SJSA1 (cell line): ENCODE results near the gene NPIPA2. TPM values are rescaled to one million over a fixed set of nuclear protein-coding genes. Genes with fewer than 3 reads are reported as not detected.
"Not testable (repeated sequence)": the region's sequence is repeated elsewhere in the genome, so short reads cannot be mapped to it uniquely, and the experiment has no call there.

ENCODE experiments used
- DNase-seq, 2 experiments: peaks; one replicate each; pipeline ENCODE4 v3.0.0-alpha.2; 2015 to 2020; ENCODE audit warnings: low spot score in 2 of 2, low read depth in 1 of 2
- H3K27ac ChIP-seq: fragments of 250-450 bp; sonication (Bioruptor Pico); 2 replicates; pipeline ENCODE4 v1.5.1; 2020; ENCODE audit warnings: mild to moderate bottlenecking, moderate library complexity
- H3K27me3 ChIP-seq: fragments of 250-450 bp; sonication (Bioruptor Pico); replicated peaks from 2 replicates; pipeline ENCODE4 v1.5.1; 2020; ENCODE audit warnings: mild to moderate bottlenecking, moderate library complexity
- H3K36me3 ChIP-seq: fragments of 250-450 bp; sonication (Bioruptor Pico); 2 replicates; pipeline ENCODE4 v1.5.1; 2020; ENCODE audit warnings: mild to moderate bottlenecking
- H3K4me1 ChIP-seq: fragments of 250-450 bp; sonication (Bioruptor Pico); replicated peaks from 2 replicates; pipeline ENCODE4 v1.6.1; 2021; ENCODE audit warnings: mild to moderate bottlenecking
- H3K4me3 ChIP-seq: fragments of 250-450 bp; sonication (Bioruptor Pico); 2 replicates; pipeline ENCODE4 v1.5.1; 2020; ENCODE audit warnings: mild to moderate bottlenecking
- H3K9me3 ChIP-seq: fragments of 250-450 bp; sonication (Bioruptor Pico); replicated peaks from 2 replicates; pipeline ENCODE4 v1.5.1; 2020; ENCODE audit warnings: mild to moderate bottlenecking
- total RNA-seq: library from RNA; depleted of rRNA; stranded (reverse); fragments of >200 nt; shearing (Covaris generic); gene quantifications from 2 replicates; pipeline ENCODE4 v1.2.3, GENCODE V29; 2014; rRNA removed

Gene NPIPA2
- total RNA-seq = 0.13 TPM in 1 of 2 replicates, not detected in the other

DNA sequence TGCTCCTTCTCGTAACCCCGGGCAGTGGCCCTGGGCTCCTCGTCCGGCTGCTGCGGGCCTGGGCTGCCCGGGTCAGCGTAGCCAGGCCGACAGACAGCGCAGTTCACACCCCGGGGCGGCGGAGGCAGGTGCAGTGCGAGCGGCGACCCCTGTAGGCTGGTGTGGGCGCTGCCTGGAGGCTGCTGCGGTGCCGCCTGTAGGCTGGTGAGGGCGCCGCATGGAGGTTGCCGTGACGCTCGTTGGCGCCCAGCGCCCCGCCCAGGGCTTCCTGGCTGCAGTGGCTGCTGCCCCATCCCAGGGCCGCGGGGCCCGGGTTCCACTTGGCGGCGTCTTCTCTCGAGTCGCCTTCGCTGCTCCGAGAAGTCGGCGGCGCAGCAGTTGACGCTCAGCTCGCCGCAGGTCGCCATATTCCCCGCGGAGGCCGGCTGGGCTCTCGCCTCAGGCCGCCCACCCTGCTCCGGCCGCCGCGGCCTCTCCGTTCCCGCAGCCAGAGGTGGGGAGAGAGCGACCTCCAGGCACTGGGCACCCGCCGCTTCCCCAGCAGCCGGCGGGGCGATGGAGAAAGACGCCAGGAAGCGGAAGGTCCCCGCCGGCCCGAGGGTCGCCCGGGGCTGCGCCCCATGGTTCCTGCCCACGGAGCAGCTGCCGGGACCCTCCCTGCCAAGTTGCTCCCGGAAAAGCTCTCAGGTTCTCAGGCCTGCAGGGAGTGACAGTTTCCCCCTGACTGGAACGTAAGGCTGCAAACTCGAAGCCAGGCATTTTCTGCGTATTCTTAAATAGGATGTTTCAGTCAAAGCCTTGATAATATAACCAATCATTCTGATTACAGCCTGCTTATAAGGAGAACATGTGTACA, at the start of gene NPIPA2:
NPIPA2 (plus strand) TSS at position 261 of the 856 bp plus-strand sequence. CDS start 5,533 bp downstream, outside the sequence.
- not testable (repeated sequence) for H3K4me1 ChIP-seq, H3K9me3 ChIP-seq, H3K27me3 ChIP-seq, H3K4me3 ChIP-seq, DNase-seq, H3K27ac ChIP-seq, H3K36me3 ChIP-seq

DNA sequence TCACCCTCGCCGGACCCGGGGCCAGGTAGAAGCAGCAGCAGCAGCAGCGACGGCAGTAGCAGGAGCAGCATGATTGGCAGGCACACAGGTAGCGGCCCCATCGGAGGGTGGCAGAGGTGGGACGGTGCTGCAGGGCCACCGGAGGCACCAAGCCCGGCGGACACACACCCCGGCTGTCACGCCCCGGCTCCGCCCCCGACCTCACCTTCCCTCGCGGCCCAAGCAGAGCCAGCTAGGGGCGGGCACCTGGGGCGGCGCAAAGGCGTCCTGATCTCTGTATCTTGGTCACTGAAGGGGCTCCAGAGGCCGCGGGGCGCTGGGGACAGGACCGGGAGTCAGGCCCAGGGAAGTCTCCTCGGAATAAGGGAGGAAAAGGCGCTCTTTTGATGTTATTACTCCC, 48.2 kb upstream of the NPIPA2 start, which contains the start of gene PLA2G10:
PLA2G10 (minus strand) TSS at position 180 of the 400 bp plus-strand sequence; CDS start at position 101, 79 bp downstream.
- H3K9me3 ChIP-seq, H3K27ac ChIP-seq, H3K36me3 ChIP-seq, H3K4me3 ChIP-seq, H3K4me1 ChIP-seq, H3K27me3 ChIP-seq, DNase-seq: not testable (repeated sequence)

DNA sequence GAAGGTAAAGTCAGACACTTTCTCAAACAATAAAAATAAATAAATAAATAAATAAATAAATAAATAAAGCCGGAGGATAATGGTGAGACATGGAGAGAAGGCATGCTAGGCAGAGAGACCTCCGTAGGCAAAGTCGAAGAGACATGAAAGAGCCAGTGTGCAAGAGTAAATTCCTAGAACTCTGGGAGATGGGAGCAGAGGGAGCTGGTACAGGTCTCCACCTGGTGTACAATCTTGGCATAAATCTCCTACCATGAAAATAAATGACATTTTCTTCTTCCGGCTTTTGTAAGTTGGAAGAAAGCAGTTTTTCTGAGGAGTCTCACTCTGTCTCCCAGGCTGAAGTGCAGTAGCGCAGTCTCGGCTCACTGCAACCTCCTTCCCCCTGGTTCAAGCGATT, 40.5 kb upstream of the NPIPA2 start:
- DNase-seq, H3K27me3 ChIP-seq, H3K4me3 ChIP-seq, H3K4me1 ChIP-seq, H3K36me3 ChIP-seq, H3K27ac ChIP-seq, H3K9me3 ChIP-seq: not testable (repeated sequence)

DNA sequence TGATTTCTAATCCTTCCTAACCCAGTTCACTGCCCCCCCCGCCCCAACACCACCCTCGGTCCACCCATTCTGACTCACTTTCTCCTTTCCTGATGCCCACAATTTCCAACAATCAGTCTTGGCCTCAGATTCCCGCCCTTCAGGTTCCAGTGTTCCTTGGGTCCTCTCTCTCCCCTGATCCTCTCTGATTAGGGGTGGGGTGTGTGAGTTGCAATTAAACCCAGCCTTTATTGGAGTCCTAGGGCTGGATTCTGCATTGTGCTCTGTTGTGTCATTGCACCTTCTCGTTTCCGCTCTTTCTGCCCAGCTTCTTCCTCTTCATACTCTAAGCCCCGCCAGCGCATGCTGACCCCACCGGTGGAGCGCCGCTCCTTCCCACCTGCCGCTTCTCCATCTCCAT, 39.7 kb upstream of the NPIPA2 start:
- H3K4me1 ChIP-seq, H3K27ac ChIP-seq, H3K27me3 ChIP-seq, H3K36me3 ChIP-seq, DNase-seq, H3K4me3 ChIP-seq, H3K9me3 ChIP-seq: not testable (repeated sequence)

DNA sequence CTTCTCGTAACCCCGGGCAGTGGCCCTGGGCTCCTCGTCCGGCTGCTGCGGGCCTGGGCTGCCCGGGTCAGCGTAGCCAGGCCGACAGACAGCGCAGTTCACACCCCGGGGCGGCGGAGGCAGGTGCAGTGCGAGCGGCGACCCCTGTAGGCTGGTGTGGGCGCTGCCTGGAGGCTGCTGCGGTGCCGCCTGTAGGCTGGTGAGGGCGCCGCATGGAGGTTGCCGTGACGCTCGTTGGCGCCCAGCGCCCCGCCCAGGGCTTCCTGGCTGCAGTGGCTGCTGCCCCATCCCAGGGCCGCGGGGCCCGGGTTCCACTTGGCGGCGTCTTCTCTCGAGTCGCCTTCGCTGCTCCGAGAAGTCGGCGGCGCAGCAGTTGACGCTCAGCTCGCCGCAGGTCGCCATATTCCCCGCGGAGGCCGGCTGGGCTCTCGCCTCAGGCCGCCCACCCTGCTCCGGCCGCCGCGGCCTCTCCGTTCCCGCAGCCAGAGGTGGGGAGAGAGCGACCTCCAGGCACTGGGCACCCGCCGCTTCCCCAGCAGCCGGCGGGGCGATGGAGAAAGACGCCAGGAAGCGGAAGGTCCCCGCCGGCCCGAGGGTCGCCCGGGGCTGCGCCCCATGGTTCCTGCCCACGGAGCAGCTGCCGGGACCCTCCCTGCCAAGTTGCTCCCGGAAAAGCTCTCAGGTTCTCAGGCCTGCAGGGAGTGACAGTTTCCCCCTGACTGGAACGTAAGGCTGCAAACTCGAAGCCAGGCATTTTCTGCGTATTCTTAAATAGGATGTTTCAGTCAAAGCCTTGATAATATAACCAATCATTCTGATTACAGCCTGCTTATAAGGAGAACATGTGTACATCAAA, 38.9 kb upstream of the NPIPA2 start, which contains the start of gene NPIPA3:
NPIPA3 (plus strand) TSS at position 256 of the 856 bp plus-strand sequence. CDS start 5,533 bp downstream, outside the sequence.
- not testable (repeated sequence) for H3K9me3 ChIP-seq, H3K36me3 ChIP-seq, H3K27ac ChIP-seq, H3K4me1 ChIP-seq, H3K4me3 ChIP-seq, H3K27me3 ChIP-seq, DNase-seq

DNA sequence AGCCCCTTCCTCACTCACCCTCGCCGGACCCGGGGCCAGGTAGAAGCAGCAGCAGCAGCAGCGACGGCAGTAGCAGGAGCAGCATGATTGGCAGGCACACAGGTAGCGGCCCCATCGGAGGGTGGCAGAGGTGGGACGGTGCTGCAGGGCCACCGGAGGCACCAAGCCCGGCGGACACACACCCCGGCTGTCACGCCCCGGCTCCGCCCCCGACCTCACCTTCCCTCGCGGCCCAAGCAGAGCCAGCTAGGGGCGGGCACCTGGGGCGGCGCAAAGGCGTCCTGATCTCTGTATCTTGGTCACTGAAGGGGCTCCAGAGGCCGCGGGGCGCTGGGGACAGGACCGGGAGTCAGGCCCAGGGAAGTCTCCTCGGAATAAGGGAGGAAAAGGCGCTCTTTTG, 9.1 kb upstream of the NPIPA2 start:
- not testable (repeated sequence) for H3K27me3 ChIP-seq, DNase-seq, H3K27ac ChIP-seq

DNA sequence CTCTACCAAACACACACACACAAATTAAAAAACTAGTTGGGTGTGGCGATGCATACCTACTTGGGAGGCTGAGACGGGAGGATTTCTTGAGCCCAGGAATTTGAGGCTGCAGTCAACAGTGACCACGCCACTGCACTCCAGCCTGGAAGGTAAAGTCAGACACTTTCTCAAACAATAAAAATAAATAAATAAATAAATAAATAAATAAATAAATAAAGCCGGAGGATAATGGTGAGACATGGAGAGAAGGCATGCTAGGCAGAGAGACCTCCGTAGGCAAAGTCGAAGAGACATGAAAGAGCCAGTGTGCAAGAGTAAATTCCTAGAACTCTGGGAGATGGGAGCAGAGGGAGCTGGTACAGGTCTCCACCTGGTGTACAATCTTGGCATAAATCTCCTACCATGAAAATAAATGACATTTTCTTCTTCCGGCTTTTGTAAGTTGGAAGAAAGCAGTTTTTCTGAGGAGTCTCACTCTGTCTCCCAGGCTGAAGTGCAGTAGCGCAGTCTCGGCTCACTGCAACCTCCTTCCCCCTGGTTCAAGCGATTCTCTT, 1.4 kb upstream of the NPIPA2 start:
- H3K27me3 ChIP-seq, H3K27ac ChIP-seq, H3K4me3 ChIP-seq, DNase-seq, H3K36me3 ChIP-seq, H3K9me3 ChIP-seq, H3K4me1 ChIP-seq: not testable (repeated sequence)

More for the DNA sequence above, 9.1 kb upstream of the NPIPA2 start:
- H3K9me3 ChIP-seq, H3K4me3 ChIP-seq, H3K36me3 ChIP-seq, H3K4me1 ChIP-seq: not testable (repeated sequence)

DNA sequence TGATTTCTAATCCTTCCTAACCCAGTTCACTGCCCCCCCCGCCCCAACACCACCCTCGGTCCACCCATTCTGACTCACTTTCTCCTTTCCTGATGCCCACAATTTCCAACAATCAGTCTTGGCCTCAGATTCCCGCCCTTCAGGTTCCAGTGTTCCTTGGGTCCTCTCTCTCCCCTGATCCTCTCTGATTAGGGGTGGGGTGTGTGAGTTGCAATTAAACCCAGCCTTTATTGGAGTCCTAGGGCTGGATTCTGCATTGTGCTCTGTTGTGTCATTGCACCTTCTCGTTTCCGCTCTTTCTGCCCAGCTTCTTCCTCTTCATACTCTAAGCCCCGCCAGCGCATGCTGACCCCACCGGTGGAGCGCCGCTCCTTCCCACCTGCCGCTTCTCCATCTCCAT, 539 bp upstream of the NPIPA2 start:
- H3K36me3 ChIP-seq, DNase-seq, H3K4me3 ChIP-seq, H3K27me3 ChIP-seq, H3K4me1 ChIP-seq, H3K9me3 ChIP-seq, H3K27ac ChIP-seq: not testable (repeated sequence)

DNA sequence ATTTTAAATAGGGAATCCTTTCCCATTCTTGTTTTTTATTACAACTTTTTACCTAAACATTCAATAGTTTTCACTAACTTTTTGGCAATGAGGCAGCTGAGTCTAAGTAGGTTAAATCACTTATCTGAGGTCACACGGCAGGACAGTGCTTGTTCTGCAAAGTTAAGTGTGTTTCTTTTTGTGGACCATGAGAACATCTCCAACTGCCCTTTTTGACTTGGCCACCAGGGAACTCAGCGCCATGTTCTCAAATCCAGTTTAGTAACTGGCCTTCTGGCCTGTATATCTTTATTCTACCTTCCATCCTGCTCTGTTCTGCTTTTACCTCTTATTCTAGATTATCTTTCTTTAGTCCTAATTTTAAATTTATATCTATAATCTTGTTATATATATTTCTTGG, 31.3 kb downstream of the NPIPA2 start:
- H3K4me3 ChIP-seq, H3K4me1 ChIP-seq, H3K27me3 ChIP-seq, DNase-seq, H3K36me3 ChIP-seq, H3K27ac ChIP-seq, H3K9me3 ChIP-seq: not testable (repeated sequence)

DNA sequence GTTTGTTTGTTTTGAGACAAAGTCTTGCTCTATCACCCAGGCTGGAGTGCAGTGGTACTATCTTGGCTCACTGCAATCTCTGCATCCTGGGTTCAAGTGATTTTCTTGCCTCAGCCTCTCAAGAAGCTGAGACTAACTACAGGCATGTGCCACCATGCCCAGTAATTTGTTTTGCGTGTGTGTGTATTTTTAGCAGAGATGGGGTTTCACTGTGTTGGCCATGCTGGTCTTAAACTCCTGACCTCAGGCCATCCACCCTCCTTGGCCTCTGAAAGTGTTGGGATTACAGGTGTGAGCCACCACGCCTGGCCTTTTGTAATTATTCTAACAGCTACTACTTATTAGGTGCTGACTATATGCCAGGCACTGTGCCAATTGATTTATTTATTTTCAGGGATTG, 33.3 kb downstream of the NPIPA2 start:
- H3K4me3 ChIP-seq, H3K27ac ChIP-seq, H3K9me3 ChIP-seq, DNase-seq, H3K27me3 ChIP-seq, H3K4me1 ChIP-seq, H3K36me3 ChIP-seq: not testable (repeated sequence)

DNA sequence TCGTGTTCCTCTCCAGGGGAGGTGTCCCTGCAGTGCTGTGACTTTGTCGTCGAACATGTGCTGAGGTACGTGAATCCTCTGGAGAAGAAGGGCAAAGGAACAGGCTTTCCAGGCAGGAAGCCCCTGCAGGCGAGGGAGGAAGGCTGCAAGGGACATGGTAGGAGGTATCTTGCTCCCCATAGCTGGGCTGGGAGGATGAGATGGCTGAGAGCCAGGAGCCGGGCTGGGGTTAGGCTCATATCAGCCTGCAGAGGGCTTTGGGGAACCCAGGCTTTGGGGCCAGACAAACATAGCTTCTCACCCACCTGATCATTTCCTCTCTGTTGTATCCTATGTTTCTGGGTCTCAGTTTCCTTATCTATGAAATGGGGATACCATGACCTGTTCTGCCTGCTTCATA, 34.4 kb downstream of the NPIPA2 start:
- H3K9me3 ChIP-seq, DNase-seq, H3K4me1 ChIP-seq, H3K27ac ChIP-seq, H3K4me3 ChIP-seq, H3K27me3 ChIP-seq, H3K36me3 ChIP-seq: not testable (repeated sequence)

DNA sequence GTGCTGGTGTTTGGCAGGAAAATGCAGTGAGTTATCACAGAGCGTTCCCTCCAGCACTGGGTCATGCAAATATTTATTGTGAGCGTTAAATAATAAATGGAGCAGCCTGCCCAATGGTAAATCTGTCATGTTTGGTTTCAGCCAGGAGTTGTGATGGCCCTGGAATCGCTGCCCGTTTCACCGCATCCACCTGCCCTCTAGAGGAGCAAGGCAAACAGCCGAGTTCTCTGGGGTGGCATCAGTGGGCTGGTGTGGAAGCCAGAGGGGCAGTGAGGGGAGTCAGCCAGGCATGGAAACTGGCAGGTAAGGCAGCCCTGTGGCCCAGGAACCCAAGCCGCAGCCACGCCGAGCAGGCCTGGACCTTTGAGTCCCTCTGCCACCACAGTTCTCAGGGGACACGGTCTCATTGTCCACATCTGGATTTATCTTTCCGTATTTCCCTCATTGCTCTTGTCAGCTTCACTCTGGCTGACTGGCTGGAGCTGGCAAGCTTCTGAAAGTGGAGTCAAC, 37.1 kb downstream of the NPIPA2 start:
- H3K4me3 ChIP-seq, H3K27ac ChIP-seq, DNase-seq: not testable (repeated sequence)

DNA sequence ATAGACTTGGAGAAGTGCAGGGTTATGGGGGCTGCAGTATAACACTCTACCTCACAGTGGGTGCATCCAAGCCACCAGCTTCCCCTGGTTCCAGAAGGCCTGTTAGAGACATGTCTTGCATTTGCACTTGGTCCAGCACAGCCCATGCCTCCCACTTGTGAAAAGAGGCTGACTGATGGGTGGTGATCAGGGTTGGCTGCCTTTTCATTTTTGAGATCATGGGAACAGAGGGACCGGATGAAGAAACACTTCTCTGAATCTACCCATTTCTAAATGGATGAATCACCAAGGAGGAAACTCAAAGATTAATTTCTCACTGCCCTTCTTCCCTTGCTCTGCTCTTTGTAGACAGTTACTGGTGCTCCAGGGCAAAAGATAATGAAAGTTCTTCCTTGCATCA, 43.8 kb downstream of the NPIPA2 start:
- H3K4me3 ChIP-seq, H3K9me3 ChIP-seq, H3K27ac ChIP-seq, H3K27me3 ChIP-seq, H3K4me1 ChIP-seq, DNase-seq, H3K36me3 ChIP-seq: not testable (repeated sequence)

More for the DNA sequence above, 37.1 kb downstream of the NPIPA2 start:
- H3K9me3 ChIP-seq, H3K4me1 ChIP-seq, H3K27me3 ChIP-seq, H3K36me3 ChIP-seq: not testable (repeated sequence)

DNA sequence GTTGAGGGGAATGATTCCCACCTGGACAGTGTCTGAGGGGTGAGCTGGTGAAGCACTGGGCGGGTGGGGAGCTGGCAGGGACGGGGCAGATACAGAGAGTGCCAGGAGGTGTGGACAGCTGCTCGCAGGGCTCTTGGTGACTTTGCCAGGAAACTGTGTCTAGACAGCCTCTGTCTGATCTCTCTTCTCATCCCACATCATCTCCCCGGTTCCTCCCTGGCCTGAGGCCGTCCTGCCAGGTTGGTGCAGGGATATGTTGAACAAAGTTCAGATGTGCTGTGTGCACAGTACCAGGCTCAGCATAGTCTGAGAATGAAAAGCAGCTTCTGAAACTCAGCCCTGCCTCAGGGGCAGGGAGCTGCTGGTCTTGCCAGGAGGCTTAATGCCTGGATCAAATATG, 47.2 kb downstream of the NPIPA2 start:
- not testable (repeated sequence) for H3K4me1 ChIP-seq, H3K4me3 ChIP-seq, H3K36me3 ChIP-seq, H3K27me3 ChIP-seq, DNase-seq, H3K9me3 ChIP-seq, H3K27ac ChIP-seq
